Hematopoietic multipotent progenitor cell treated with erythropoietin and hydrocortisone succinate and interleukin-3 and kit ligand, for 4 days (in vitro differentiated cells): ENCODE results near the gene RPL31.

ENCODE experiments used
- DNase-seq: peaks from one replicate; pipeline ENCODE4 v3.0.0-alpha.2; 2015

RPL31 gene

GRCh38 chr2:101001691-101002561 lies at the start of gene RPL31:
TSS of gene RPL31 (plus strand) at chr2:101002289. CDS start at chr2:101002702, 413 bp downstream.
- DNase-seq: peak; percentile 99

DNA sequence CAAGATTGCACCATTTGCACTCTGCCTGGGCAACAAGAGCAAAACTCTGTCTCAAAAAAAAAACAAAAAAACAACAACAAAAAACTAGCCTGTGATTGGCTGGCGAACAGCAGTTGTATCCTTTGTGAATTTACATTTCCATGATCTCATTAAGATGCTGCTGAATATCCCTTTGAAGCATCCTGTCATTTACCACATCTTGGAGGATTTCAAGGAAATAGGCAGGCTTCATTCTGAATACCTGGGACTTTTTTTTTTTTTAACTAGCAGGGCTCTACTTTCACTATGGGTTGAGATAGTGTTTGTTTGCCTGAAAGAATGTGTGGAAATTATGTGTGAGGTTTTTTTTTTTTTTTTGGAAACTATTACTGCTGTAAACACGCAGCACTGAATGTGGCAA lies 49.6 kb upstream of the RPL31 start:
- DNase-seq: no peak

- DNase-seq: no peak
Measured at GRCh38 chr2:100953406-100954043, 48.6 kb upstream of the RPL31 start.

DNA sequence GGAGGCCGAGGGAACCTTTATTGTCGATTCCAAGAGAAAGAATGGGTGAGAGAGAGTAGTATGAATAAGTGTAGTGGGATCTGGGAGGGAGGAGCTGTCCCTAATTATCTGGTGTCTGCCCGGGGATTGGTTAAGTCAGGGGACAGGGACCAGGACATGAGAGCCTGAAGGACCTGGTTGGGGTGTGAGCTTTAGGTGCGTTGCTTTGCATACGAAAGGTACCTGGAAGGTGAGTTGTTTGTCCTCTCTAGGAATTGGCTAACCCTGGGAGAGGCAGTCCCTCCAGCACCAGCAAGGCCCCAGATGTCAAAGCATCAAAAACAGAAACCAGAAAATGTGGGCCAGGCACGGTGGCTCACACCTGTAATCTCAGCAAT lies 48.1 kb upstream of the RPL31 start:
- DNase-seq: no peak

DNA sequence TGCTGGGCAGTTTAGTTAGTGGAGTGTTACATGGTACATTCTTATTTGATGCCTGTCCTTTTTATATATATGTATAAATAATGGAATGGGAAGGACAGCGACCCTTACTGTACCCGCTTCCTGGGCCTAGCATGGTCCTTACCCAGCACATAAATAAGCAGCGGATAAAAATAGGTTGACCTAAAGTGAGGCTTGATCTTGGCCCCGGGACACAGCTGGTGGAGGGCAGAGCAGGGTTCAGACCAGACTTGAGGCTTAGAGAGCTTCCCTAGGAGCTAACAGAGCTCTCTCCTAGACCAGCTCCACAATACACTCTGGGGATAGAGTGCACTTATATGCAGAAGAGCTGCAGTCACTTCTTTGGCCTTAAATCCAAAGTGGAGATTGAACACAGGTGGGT lies 46.9 kb upstream of the RPL31 start:
- no peak for DNase-seq

DNA sequence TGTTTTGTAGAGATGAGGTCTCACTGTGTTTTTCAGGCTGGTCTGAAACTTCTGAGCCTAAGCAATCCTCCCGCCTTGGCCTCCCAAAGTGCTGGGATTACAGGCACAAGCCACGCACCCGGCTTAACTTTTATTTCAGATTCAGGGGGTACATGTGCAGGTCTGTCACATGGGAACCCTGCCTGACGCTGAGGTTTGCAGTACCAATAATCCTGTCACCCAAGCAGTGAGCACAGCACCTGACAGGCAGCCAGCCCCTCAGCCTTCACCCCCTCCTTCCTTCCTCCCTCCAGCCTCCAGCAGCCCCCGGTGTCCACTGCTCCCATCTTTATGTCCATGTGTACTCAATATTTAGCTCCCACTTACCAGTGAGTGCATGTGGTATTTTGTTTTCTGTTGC lies 46.0 kb upstream of the RPL31 start:
- no peak for DNase-seq

- no peak for DNase-seq
Measured at GRCh38 chr2:100957996-100958653, 44.0 kb upstream of the RPL31 start.

DNA sequence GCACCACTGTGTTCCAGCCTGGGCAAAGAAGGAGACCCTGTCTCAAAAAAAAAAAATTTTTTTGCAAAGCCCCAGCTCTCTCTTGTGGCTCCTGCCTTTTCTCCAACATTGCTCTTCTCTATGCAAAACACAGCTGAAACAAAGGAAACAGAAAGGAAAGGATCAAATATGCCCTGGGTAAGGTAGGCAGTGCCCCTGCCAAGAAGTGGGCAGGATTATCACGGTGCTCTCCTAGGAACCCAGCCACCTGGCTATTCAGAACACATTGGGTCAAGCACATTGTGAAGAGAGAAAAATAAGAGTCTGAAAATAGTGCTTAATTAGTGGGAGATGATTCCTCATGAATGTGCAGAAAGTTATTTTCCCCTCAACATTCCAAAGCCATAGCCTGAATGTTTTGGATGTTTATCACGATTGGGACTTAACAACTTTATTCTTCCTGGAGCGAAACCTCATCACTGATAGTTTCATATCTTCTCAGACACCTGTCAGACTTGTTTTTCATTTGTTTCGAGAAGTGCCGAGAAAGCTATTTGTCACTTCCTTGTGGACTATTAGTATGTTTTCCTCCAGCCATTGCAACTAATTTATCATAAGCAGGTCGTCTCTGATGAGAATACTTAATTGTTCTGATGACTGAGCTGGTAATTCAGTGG lies 42.7 kb upstream of the RPL31 start:
- no peak for DNase-seq

- no peak for DNase-seq
Measured at GRCh38 chr2:100960688-100961087, 41.4 kb upstream of the RPL31 start.

DNA sequence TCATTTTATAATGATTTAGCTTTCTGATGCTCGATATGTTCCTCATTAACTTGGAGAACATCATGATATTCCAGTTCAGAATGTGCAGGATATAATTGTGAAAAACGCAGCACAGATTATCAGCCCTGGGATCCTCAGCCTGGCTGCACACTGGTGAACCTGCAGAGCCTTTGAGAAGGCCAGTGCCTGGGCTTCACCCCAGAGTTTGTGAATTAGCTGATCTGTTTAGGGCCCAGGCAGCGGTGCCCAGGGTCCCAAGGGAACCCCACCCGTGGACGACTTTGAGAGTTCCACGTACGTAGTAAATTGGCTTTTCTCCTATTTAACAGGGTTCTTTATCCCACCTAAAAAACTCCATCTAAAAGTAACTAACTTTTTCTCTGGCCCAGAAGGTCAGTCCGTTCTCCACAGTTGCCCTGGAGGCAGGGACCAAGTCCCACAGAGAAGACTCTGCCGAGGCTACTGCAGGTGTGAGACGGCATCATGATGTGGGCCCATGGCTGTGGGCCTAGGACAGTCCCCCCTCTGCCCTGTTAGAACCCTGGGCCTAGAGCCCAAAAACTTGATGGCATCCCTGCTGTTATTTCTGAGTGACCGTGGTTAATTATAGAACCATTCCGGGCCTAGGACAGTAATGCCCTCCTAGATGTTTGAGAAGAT lies 39.6 kb upstream of the RPL31 start:
- DNase-seq: no peak

DNA sequence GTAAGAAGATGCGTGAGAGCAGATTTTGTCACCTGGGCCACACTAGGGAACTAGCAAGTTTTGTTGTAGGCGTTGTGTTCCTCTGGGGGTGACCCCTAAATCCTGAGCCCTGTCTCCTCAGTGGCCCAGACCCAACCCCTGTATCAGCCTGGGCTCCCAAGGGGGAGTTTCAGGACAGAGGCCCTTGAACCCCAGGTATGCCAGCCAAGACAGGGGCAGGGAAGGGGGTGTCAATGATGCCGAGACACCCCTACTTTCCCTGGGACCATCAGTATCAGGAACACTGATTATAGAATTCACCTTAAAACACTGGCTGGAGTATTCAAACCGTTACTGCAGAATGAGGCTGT lies 39.1 kb upstream of the RPL31 start:
- no peak for DNase-seq

DNA sequence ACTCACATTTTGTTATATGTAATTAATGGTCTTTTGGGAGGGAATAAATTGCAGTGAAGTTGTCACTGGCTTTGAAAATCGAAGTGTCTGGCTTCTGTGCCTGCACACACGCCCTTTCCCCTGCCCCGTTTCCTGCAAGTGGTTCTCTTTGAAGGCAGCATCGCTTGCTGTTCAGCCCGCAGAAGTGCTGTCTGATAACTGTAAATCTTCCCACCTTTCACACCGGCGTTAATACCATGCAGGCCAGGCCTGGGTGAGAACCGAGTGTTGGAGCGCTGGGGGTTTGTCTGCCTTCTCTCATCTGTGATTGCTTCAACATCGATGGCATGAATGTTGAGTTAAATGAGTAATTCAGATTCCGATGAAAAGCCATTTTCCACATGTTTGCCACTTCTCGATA lies 37.9 kb upstream of the RPL31 start:
- DNase-seq: no peak

- no peak for DNase-seq
Measured at GRCh38 chr2:100964681-100965169, 37.4 kb upstream of the RPL31 start.

DNA sequence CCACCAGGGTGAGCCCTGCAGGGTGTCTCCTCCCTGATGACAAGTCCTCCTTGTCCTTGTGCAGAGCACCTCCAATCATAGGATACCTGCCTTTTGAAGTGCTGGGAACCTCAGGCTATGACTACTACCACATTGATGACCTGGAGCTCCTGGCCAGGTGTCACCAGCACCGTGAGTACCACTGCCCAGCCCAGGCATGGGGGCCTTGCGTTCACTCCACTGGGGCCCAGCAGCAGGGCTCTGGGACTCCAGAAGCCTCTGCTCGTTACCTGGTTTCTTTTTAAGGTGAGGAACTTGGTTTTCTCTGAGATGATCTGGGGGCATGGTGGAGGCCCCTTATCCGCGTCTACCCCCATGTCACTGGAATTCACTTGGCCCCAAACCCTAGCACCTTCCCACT lies 36.5 kb upstream of the RPL31 start:
- DNase-seq: no peak

DNA sequence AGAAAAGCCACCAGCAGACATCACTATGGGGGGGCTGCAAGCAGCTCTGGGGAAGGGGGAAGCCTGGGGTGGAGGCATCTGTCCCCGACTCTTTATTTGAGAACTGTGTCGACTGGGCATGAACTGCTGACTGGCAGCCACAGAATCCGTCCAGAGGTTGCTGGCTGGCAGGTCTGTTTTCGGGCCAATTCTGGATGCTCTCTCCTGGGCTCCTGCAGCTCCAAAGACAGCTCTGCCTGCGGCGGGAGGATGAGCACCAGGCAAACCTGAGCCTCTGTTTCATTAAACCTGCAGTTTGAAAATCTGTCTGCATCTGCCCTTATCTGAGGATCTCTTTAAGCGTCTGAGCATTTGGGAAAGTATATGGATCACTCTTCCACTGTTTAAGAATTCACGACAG lies 34.4 kb upstream of the RPL31 start:
- DNase-seq: no peak

GRCh38 chr2:100968146-100969145 lies 33.6 kb upstream of the RPL31 start:
- no peak for DNase-seq

DNA sequence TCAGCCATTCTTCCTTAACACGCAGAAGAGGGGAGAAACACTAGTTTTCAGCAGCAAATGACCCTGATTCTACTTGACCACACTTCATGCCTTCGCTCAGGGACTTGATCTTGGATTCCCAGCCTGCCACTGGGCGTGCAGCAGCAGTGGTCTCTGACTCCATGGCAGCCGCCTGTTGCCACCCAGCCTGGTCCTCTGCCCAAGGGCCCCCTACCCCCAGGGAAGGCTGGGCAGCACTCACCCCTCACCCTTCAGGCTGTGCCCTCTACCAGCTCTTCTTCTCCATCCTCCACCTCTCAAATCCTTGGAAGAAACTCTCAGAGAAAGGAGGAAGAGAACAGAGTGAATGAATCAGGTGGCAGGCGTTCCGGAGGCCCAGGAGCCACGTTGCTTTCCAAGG lies 32.1 kb upstream of the RPL31 start:
- DNase-seq: no peak

- DNase-seq: no peak
Measured at GRCh38 chr2:100971221-100971620, 30.9 kb upstream of the RPL31 start.

GRCh38 chr2:100972452-100972851 lies 29.6 kb upstream of the RPL31 start:
- no peak for DNase-seq

- DNase-seq: no peak
Measured at GRCh38 chr2:100974712-100975520, 27.2 kb upstream of the RPL31 start.

GRCh38 chr2:100975521-100975785 lies 26.6 kb upstream of the RPL31 start:
- no peak for DNase-seq
